GM21528 (cell line): ENCODE results near the gene RMDN3.

ENCODE experiments used
- ATAC-seq: cut with Tn5 transposase; IDR thresholded peaks from one replicate; pipeline ENCODE4 v1.9.1; 2021; ENCODE audit warnings: mild to moderate bottlenecking, moderate library complexity; ENCODE audit not compliant: unreplicated experiment, low FRiP score

RMDN3 gene

DNA sequence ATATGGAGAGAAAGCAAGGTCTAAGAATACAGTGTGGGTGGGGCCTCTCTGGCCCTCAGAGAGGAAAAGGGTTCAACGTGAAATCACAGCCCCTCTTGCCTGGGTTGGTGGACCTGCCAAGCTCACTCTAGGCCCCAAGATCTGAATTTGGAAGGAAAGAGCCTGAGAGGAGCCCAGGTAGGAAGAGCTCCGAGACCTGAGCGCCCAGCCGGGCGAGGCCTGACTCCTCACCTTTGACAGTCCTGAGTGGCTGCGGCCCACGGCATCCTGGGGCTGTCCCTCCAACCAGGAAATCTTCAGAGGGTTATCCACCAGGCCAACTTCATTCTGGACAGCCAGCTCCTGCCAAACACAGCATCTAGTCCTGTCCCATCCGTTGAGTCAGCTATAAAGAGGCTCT is 18.4 kb upstream of the RMDN3 start:
- no peak for ATAC-seq

DNA sequence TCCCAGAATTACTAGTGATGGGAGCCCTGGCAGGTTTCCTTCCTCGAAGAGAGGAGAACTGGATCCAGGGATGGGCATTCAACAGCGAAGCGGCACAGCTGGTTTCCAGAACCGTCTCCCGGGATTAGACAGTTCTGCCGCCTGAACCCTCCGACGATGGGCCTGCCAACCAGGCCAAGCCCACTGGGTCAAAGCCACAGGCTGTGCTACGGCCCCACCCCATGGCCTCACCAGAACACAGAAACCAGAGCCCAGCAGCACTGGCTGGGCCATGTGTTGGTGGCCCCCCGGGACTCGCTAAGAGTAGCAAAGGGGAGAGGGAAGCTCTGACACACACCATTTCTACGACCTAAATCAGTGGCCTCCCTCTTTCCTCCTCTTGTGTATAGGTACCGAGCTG is 17.0 kb upstream of the RMDN3 start:
- no peak for ATAC-seq

DNA sequence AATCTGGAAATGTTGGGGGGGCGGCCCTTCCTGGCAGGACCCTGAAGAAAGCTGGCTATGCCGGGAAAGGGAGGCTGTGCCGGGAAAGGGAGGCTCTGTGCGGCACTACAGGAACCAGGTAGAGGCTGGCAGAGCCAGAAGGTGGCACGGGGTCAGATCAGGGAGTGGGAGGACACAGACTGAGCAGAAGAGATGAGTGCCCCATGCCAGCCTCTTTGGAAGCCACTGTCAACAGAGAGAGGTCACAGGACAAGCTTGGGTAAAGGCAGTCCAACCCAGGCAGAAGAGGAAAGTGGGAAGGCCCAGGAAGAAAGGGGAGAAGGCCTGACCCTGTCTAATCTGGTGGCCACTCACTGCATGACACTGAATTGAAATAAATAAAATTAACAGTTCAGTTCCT is 16.2 kb upstream of the RMDN3 start:
- ATAC-seq: no peak

DNA sequence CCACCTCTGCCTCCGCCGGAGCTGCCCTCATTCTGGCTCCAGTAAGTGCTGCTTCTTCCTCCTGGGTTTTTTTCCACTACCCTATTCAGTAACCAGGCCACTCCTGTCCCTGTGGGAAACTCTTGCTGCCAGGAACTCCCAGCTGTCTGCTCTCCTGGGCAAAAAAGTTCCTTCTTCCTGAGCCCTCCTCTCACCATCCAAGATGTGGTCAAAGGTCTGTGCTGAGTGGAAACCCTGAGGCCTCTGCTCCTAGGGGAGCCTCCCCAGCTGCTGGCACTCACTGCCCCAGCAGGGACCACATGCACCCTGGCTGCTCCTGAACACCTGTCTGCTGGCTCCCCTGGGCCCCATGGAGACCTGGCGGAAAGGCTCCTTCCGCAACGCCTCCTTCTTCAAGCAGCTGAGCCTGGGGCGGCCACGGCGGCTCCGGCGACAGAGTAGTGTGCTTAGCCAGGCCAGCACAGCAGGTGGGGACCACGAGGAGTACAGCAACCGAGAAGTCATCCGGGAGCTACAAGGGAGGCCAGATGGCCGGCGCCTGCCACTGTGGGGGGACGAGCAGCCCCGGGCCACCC is 15.2 kb upstream of the RMDN3 start:
- no peak for ATAC-seq

DNA sequence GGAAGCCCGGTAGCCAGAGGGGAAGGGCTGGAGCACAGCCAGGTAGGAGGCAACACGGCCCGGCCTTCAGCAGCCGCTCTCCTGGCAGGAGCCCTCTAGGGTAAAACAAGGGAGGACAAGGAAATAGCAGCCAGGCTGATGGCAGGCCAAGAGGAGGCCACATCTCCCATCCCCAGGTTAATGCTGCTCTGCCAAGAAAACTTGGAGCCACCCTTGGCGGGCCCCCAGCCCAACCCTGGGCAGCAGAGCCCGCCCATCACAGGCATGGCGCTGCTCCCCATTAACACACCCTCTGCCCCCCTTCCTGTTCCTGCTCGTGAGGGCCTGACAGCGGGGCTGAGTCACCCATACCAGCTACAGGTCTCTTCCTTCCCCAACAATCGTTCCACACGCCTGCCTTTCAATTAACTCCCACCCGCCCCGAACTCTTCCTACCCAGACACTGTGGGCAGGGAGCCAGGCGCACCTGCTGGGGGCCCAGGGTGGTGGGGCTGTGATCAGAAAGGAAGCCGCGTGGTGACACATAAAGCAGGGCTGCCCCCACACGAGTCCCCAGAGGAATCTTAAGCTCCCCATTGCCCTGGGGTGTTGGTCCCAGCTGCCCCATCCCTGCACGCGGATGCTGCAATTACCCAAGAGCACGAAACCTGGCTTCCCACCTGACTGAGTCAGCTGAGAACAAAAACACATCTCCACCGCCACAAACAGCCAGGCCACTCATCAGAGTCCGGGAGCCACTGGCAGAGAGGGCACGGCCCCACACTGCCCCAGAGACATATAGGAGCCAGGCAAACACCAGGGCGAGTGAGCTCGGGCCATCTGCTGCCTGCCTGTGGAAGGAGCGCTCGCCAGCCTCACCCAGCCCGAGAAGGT is 14.5 kb upstream of the RMDN3 start, which contains the start of gene C15orf62:
Gene C15orf62, plus strand, starts transcription at position 707 of the 873 bp plus-strand sequence. CDS start 516 bp downstream, outside the sequence.
- ATAC-seq: no peak

DNA sequence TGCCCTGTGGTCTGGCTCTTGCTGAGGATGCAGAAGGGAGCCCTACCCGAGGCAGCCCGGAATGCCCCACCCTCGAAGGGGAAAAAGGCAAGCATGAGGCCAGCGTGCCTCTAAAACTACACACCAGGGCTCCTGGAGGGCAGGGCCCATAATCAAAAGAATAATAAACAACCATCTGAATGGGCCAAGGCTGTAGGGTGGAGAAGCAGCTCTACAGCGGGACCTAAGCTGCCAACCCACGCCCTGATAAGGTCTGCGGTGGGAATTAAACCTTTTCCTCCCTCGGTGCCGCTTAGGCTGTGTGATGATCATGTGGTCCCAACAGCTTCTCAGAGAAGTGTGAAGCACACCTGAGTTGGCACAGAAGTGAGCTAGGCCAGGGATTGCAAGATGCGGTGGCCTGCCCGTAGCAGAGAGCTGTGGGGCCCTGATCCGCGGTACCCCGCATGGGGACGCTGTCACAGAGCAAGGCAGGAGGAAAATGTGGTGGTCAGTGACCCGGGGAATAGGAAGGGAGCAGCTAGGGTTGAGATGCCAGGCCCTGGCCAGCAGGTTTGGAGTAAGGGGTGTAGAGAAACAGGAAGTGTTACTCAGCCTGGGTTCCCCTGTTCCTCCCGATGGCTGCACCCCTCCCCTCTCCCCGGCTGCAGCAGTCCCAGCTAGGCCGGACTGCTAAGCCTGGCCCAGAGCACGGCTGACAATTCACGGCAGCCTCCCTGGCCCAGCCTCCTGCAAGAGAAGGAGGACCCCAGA is 13.6 kb upstream of the RMDN3 start:
- no peak for ATAC-seq

DNA sequence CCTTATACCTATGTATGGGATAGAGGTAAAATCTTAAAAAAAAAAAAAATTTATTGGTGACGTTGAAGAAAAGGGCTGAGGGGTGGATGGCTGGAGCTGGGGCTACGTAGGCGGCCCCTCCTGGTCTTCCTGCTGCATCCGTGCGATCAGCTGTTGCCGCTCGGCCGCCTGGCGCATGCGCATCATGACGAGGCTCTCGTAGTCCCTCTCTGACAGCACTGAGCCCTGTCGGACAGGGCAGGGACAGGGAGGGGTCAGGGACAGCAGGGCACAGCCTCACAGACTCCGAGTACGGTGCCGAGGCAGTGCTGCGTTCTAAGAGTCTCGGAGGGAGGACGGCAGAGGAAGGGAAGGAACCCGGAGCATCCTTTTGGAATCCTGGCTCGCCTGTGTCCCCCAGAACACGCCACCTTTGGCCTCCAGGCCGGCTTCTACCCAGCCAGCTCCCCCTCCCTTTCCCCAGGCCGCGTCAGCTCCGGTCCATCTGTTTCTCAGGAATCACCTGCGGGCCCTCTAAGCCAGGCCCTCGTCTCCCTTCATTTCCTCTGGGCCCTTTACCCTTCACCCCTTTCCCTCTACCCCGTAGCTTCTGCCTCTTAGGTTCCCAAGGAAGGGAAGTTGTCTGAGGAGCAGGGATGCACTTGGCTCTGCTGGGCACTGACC is 12.9 kb upstream of the RMDN3 start:
- ATAC-seq: no peak

DNA sequence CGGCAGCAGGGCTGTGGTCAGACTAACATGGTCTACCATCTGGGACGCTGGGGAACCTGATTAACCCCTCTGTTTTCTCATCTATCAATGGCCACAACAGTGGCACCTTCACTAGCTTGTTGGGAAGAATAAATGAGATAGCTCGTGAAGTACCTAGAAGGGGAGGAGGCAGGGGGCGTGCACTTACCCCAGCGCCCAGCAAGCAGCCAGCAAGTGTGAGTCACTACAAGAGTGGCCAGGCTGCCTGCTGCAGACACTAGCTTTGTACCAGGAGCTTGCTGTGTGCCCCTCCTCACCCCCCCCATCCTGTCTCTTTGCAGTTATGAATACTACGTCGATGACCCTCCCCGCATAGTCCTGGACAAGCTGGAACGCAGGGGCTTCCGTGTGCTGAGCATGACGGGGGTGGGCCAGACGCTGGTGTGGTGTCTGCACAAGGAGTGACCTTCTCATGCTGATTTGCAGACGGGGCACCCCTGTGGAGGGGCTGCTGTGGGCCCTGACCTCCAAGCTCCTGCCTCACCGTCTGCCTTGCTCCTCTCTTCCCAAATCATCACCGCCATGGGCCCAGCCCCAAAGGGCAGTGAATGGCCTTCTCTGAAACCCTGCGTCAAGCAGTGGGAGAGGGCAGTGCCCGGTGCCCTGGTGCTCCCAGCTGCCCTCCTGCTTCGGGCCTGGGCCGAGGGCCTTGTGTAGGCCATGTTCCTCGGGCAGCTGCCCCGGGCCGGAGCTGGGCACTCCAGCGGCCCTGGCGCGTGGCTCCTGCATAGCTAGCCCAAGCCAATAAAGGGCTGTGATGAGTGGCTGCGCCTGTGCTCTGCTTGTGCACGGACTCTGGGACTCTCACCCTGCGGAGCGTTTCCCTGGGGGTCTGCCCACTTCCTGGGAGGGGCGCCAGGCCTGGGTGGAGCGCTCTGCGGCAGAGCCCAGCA is 12.1 kb upstream of the RMDN3 start:
- ATAC-seq: no peak

DNA sequence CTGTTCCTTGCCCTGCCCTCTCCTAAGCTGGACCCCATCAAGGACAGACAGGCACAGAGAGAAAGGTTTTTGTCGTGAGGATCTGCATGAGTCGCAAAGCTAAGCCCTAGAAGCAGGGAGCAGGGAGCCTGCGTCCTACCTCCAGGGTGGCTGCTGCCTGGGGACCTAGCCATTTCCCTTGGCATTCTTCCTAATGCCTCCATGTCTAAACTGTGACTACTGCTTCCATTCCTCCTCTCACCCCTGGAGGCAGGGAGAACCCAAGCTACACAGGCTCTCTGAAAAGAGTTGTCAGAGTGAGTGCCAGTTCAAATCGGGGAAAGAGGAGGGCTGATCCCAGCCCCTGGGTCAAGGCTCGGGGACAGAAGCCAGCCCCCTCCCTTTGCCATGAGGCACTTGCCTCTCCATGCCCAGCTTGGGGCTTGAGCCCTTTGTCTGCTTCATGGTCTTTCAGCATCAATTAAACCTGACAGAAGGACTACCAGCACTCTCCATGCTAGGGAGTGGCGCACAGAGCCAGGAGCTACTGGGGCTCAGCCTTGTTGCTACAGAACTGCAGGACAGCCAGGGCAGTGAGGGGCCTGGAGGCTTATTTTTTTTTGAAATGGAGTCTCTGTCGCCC is 11.3 kb upstream of the RMDN3 start:
- ATAC-seq: no peak

DNA sequence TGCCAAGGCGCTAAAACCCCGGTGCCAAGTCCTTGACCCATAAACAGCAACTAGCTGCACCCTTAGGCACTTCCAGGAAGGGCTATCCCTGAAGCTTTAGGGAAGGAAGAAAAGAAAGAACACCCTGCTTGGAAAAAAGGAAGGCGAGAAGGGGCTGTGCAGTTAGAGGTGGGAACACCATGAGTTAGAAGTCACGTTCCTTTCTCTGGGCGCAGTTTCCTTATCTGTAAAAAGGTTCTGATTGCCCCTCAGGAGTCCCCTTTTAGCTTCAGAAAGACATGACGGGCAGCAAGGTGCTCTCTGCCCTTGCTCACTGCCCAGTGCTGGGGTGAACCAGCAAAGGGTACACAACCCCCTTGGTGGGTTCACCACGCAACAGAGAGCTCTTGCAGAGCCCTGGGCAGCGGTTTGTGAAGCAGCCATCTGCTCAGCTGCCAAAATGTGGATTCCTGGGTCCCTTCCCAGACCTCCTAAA is 9.6 kb upstream of the RMDN3 start:
- no peak for ATAC-seq

DNA sequence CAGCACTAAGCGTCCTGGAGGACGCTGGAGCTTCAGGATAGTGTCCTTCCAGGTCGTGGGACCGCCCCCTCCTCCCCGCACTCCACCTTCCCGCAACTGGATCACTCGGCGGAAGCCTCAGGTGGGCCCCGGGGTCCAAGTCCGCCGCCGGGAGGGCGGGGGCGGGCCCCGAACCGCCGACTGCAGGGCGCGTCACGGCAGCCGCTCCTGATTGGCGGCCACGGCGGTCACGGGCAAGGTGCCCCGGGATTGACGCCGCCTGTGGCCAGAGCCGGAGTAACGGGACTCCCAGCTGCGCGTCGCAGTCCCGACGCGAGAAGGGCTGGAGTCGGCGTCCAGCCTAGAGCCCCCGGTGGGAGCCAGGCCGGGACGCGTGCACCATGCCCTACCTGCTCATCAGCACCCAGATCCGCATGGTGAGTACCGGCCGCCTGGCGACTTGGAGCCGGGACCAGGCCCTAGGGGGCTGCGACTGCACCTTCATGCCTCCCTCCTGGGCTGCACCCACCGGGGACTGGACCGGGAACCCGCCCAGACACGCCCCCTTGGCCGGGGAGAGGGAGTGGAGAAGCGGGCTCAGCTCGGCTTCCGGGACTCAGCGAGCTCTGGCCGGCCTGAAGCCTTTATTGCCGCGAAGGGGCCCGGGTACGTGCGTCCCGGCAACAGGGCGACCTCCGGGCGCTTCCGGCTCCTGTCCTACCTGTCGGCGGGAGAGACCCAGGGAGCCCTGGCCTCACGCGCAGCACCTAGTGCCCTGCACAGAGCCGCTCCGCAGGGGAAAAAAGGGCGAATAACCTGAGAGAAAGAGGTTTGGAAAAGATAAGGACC is 9.0 kb upstream of the RMDN3 start, which contains the start of gene GCHFR:
Gene GCHFR, plus strand, starts transcription at position 268 of the 828 bp plus-strand sequence. Its CDS starts 113 bp downstream, at position 381.
- peak; percentile 43 for ATAC-seq

DNA sequence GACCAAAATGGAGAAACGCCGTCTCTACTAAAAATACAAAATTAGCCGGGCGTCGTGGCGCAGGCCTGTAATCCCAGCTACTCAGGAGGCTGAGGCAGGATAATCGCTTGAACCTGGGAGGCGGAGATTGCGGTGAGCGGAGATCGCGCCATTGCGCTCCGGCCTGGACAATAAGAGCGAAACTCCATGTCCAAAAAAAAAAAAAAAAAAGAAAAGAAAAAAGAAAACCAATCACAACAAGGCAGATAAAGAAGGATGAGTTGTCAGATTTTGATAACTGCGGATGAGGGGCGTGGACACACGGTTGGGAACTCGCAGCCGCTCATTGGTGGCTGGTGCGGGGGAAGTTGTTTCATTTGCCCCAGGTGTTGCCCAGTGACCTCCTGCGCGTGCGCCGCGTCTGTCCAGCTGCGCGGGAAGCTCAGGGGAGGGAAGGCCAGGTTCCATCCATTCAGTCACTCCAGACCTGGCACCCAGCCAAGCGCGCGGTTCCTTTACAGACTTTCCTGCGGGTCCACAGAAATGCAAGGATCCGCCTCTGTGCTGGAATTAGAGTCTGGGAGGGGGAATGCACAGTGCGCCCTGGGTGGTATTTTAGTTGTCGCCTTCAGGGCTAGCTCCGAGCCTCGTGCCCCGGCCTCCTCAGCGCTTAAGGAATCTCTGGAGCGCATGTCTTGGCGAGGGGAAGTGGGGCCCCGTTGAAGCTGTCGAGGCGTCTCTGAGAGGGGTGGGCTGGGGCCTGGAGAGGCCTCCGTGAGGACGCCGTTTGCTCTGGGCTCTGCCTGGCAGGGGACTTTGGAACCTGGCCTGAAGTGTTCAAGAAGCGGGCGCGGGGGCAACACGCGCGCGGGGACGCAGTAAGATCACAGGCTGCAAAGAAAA is 8.1 kb upstream of the RMDN3 start:
- ATAC-seq: peak; percentile 3

DNA sequence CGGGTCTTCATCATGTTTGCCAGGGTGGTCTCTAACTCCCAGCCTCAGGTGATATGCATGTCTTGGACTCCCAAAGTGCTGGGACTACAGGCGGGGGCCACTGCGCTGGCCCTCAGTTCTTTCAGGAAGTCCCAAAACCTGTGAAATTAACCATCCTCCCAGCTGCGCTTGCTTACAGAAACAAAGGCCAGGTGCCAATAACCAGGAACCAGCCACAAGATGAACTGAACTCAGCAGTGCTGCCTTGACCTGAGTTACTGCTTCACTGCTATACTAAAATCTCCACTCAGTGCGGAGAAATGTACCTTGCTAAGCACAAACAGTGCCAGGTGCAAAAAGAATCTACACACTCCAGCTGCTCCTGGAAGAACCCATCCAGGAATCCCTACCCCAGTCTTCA is 4.9 kb upstream of the RMDN3 start:
- ATAC-seq: no peak

DNA sequence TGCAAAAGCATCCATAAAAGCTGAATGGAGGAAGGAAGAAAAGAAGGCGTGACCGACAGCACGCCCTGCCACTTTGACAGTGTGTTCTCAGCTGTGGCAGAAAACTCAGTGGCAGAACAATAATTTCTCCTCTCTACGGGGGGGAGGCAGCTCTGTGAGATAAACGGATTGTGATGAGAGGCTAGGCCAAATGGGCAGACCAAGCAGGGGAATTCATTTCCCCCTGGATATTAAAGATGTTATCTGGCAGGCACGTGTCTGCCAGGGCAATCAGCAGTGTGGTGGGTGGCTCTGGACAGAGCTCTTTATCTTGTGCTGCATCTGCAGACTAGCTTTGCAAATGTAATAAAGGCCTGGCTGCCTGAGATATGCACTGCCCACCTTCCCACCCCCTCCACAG is 1.9 kb upstream of the RMDN3 start:
- ATAC-seq: no peak

DNA sequence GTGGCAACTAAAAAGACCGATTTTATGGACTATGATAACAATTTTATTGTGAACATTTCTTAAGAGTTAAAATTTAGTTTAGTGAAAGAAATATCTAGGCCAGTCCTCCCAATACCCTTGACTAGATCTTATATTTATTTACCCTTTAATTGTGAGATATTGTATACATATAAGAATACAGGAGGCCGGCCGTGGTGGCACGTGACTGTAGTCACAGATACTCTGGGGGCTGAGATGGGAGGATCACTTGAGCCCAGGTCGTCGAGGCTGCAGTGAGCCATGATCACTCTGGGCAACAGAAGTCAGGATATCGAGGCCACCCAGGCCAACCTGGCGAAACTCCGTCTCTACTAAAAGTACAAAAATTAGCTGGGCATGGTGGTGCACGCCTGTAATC is 756 bp upstream of the RMDN3 start:
- no peak for ATAC-seq

DNA sequence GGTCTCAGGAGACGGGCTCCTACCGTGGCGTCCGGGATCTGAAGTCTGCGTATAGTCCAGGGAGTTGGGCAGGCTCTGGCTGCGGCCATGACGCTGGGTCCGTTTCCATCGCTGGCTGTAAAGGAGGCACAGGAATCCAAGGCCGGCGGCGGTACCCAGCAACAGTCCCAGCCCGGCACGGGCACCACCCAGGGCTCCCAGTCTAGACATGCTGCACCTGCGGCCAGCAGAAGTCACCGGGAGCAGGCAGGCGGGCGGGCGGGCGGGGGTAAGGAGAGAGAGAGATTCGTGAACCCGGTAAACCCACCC is 526 bp downstream of the RMDN3 start:
- ATAC-seq: no peak

DNA sequence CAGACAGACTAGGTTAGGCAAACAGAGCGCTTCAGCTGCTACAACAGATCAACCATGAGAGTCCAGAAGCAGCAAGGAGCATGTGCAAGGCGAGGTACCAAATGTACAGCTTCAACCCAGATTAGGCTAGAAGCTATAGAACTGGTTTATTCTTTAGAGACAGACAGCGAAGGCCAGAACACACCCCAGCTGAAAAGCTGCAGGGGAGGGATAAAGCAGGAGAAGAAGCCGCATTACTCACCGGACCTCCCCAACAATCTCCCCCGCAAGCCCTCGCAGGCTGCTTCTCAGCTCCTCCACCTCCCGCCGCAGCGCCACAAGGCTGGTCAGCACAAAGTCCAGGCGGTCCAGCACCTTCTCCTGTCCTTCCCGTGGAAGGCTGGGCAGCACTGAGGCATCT is 3.3 kb downstream of the RMDN3 start:
- ATAC-seq: no peak
